D341Med (cell line): ENCODE measurements around the gene PARD6A.
"Not testable (repeated sequence)": the region's sequence is repeated elsewhere in the genome, so short reads cannot be mapped to it uniquely, and the experiment has no call there.

Source experiments
- DNase-seq: peaks from one replicate; pipeline ENCODE4 v3.0.0; 2012; ENCODE audit warnings: low spot score

The PARD6A gene

GRCh38 chr16:67685388-67686112, 24.8 kb downstream of the PARD6A start:
- DNase-seq, result no peak

- DNase-seq, result not testable (repeated sequence)
Observed at GRCh38 chr16:67693517-67694285, 32.9 kb downstream of the PARD6A start.

GRCh38 chr16:67694611-67695010, 33.9 kb downstream of the PARD6A start:
- DNase-seq, result no peak

GRCh38 chr16:67697422-67698185, 36.8 kb downstream of the PARD6A start:
- DNase-seq, result no peak

GRCh38 chr16:67699265-67699664, 38.5 kb downstream of the PARD6A start:
- no peak for DNase-seq

GRCh38 chr16:67701420-67701819, 40.7 kb downstream of the PARD6A start:
- DNase-seq, result no peak

GRCh38 chr16:67702130-67702529, 41.4 kb downstream of the PARD6A start:
- DNase-seq, result no peak

- no peak for DNase-seq
Observed at GRCh38 chr16:67703626-67704025, 42.9 kb downstream of the PARD6A start.

- DNase-seq, result no peak
Observed at GRCh38 chr16:67704110-67704509, 43.4 kb downstream of the PARD6A start.

GRCh38 chr16:67707210-67707609, 46.5 kb downstream of the PARD6A start:
- DNase-seq, result no peak

- DNase-seq, result no peak
Observed at GRCh38 chr16:67707790-67708189, 47.0 kb downstream of the PARD6A start.

- DNase-seq, result no peak
Observed at GRCh38 chr16:67708368-67708771, 47.6 kb downstream of the PARD6A start.

GRCh38 chr16:67709050-67709449, 48.3 kb downstream of the PARD6A start:
- DNase-seq, result no peak

GRCh38 chr16:67710607-67711006, 49.8 kb downstream of the PARD6A start:
- DNase-seq, result no peak
